ENCODE results near the gene SLC6A6.

DNA sequence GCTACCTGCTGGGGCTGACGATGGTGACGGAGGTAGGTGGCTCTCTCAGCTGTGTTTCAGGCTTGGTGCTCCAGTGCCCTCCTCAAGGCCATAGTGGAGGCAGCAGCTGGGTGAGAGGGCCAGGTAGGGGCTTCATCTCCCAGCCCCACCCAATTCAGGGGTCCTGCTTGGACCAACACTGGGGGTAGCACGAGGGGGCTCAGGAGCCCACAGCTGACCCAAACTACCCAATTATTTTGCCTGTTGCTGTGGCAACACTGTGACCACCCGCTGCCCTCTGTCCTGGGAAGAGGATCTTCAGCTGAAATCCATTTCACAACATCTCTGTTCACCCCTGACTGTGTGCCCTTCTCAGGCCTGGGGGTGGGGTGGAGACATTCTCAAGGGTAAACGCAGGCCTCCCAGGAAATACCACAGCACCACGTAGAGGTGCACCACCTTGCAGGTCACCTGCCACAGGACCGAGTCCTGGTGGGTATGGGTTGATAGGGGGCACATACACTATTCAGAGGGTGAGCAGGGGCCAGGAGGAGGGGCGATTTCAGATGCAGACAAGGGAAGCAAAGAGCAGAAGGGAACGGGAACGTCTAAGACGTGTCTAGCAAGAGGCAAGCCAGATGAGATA is 75.0 kb downstream of the SLC6A6 start:
- no peak for TF ChIP-seq POLR2AphosphoS5 (IDR thresholded peaks at IDR 0.05)
- TF ChIP-seq, protein P1, sequence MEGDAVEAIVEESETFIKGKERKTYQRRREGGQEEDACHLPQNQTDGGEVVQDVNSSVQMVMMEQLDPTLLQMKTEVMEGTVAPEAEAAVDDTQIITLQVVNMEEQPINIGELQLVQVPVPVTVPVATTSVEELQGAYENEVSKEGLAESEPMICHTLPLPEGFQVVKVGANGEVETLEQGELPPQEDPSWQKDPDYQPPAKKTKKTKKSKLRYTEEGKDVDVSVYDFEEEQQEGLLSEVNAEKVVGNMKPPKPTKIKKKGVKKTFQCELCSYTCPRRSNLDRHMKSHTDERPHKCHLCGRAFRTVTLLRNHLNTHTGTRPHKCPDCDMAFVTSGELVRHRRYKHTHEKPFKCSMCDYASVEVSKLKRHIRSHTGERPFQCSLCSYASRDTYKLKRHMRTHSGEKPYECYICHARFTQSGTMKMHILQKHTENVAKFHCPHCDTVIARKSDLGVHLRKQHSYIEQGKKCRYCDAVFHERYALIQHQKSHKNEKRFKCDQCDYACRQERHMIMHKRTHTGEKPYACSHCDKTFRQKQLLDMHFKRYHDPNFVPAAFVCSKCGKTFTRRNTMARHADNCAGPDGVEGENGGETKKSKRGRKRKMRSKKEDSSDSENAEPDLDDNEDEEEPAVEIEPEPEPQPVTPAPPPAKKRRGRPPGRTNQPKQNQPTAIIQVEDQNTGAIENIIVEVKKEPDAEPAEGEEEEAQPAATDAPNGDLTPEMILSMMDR (IDR thresholded peaks at IDR 0.05), result no peak
- TF ChIP-seq EP300 (IDR thresholded peaks at IDR 0.05), result no peak
- TF ChIP-seq POLR2A (IDR thresholded peaks at IDR 0.05; ENCODE audit: low read depth), result no peak
